Liver (tissue), 3 donors: Measurements from ENCODE around the gene SRY.

Experiments
- TAF1 ChIP-seq: conservative IDR thresholded peaks from 2 replicates; pipeline ENCODE4 v1.6.1; 2016; ENCODE audit warnings: antibody characterized with exemption, mild to moderate bottlenecking
- TF ChIP-seq, protein P1 (sequence below): fragments of 150-350 bp; IDR thresholded peaks from 2 replicates; pipeline ENCODE4 v1.5.1; 2017; ENCODE audit warnings: improper control_type of control experiment, low read depth, low read length; ENCODE audit not compliant: missing input control
- TF ChIP-seq, protein P2 (sequence below): IDR thresholded peaks from 2 replicates; pipeline ENCODE4 v1.6.1; 2016; ENCODE audit warnings: antibody characterized with exemption
- donor health status: healthy.
- donor health status: healthy.

DNA sequence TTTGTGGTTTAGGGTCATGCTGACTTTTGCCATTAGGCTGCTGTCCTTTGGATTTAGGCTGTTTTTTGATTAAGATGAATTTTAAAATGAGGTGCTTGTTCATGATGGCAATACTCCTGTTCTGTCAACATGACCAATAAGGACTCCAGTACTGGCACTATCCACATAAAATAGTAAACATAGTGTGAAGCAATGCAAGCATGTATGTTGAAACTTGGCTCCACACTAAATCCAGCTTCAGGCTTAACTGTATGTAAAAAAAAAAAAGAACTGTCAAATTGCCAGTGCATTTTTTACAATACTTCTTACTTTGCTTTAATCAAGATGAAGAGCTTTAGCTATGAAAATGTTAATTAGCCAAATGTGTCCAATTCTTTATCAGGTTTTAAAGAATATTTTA lies 47.7 kb upstream of the SRY start:
- TF ChIP-seq, protein P1, sequence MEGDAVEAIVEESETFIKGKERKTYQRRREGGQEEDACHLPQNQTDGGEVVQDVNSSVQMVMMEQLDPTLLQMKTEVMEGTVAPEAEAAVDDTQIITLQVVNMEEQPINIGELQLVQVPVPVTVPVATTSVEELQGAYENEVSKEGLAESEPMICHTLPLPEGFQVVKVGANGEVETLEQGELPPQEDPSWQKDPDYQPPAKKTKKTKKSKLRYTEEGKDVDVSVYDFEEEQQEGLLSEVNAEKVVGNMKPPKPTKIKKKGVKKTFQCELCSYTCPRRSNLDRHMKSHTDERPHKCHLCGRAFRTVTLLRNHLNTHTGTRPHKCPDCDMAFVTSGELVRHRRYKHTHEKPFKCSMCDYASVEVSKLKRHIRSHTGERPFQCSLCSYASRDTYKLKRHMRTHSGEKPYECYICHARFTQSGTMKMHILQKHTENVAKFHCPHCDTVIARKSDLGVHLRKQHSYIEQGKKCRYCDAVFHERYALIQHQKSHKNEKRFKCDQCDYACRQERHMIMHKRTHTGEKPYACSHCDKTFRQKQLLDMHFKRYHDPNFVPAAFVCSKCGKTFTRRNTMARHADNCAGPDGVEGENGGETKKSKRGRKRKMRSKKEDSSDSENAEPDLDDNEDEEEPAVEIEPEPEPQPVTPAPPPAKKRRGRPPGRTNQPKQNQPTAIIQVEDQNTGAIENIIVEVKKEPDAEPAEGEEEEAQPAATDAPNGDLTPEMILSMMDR, result no peak
- TF ChIP-seq TAF1, result no peak
- TF ChIP-seq, protein P2, sequence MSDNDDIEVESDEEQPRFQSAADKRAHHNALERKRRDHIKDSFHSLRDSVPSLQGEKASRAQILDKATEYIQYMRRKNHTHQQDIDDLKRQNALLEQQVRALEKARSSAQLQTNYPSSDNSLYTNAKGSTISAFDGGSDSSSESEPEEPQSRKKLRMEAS, result no peak
